K562 (cell line): ENCODE results near the gene ARHGEF12. TPM values are rescaled to one million over a fixed set of nuclear protein-coding genes. Genes with fewer than 3 reads are reported as not detected.

Experiments used
- ATAC-seq: fragments of 200-7000 bp; cut with Tn5 transposase; 3 replicates; pipeline ENCODE4 v1.9.1; 2020; ENCODE audit warnings: moderate library complexity
- BruUV-seq: library from RNA; stranded (reverse); fragments of 400-500 nt; replicated peaks from 2 replicates; lab custom pipeline; 2021; lab: Mats Ljungman, UMichigan
- CTCF ChIA-PET: fragments of 300-600 bp; formaldehyde crosslinking; extraction: SDS; loops from one replicate; lab custom pipeline; 2021; ENCODE audit warnings: low intra/inter-chr PET ratio; lab: Yijun Ruan, JAX
- POLR2A ChIA-PET: fragments of 300-600, 350-650 bp; sonication (Branson Sonifier 250); formaldehyde crosslinking; extraction: SDS; loops from one replicate; lab custom pipeline; 2021; ENCODE audit warnings: antibody characterized with exemption, inconsistent platforms; lab: Yijun Ruan, JAX
- DNase-seq, 4 experiments: peaks; one replicate each; pipeline versions ENCODE4 v3.0.0 to v3.0.0-alpha.2; 2011 to 2018; ENCODE audit warnings: low spot score in 3 of 4, mixed read lengths in 3 of 4; ENCODE audit errors: extremely low read depth in 1 of 4
- FAIRE-seq: peaks from 2 replicates; lab custom pipeline; 2011; peaks lifted over from hg19 to GRCh38; lab: Jason Lieb, UNC
- H2AFZ ChIP-seq: 2 replicates; pipeline ENCODE4 v1.6.0; 2011; ENCODE audit warnings: low read depth, low read length, control low read depth, inconsistent platforms
- H3K27ac ChIP-seq: fragments of 200-600 bp; 3 replicates; pipeline ENCODE4 v1.8.0; 2011; ENCODE audit warnings: low read depth, mild to moderate bottlenecking, control low read depth, inconsistent platforms, low read length, moderate library complexity, mixed read lengths; ENCODE audit errors: extremely low read depth
- H3K27me3 ChIP-seq, 2 experiments: fragments of 300-600 bp in 1 of 2; 2 replicates in 1 of 2; 3 replicates in 1 of 2; pipeline versions ENCODE4 v1.6.0 to v1.8.0; 2011; ENCODE audit warnings: inconsistent platforms in 2 of 2, low read length in 2 of 2, mild to moderate bottlenecking in 1 of 2, mixed read lengths in 1 of 2, moderate library complexity in 1 of 2; ENCODE audit not compliant: control insufficient read depth in 2 of 2, insufficient read depth in 2 of 2
- H3K36me3 ChIP-seq: fragments of 300-600 bp; 3 replicates; pipeline ENCODE4 v1.8.0; 2011; ENCODE audit warnings: mild to moderate bottlenecking, low read length, inconsistent platforms; ENCODE audit not compliant: control insufficient read depth, insufficient read depth
- H3K4me1 ChIP-seq, 2 experiments: fragments of 200-600 bp in 1 of 2; replicated peaks in 1 of 2; 2 replicates in 1 of 2; 3 replicates in 1 of 2; pipeline versions ENCODE4 v1.5.1 to v1.8.0; 2011; ENCODE audit warnings: inconsistent platforms in 2 of 2, low read length in 2 of 2, mild to moderate bottlenecking in 1 of 2, mixed read lengths in 1 of 2, moderate library complexity in 1 of 2; ENCODE audit not compliant: control insufficient read depth in 2 of 2, insufficient read depth in 2 of 2
- H3K4me2 ChIP-seq: 2 replicates; pipeline ENCODE4 v1.6.1; 2011; ENCODE audit warnings: low read length, control low read depth, inconsistent platforms, mixed read lengths; ENCODE audit not compliant: insufficient read depth
- H3K4me3 ChIP-seq: fragments of 200-600 bp; sonication (generic), shearing (Covaris generic); 2 replicates; pipeline ENCODE4 v1.5.1; 2016; ENCODE audit warnings: control low read depth, inconsistent platforms
- H3K79me2 ChIP-seq: fragments of 200-600 bp; 3 replicates; pipeline ENCODE4 v1.8.0; 2011; ENCODE audit warnings: low read length, inconsistent platforms; ENCODE audit not compliant: control insufficient read depth, insufficient read depth
- H3K9ac ChIP-seq, 2 experiments: 2 replicates each; pipeline versions ENCODE4 v1.6.0 to v1.6.1; 2011; ENCODE audit warnings: low read depth in 2 of 2, low read length in 2 of 2, control low read depth in 1 of 2, inconsistent platforms in 1 of 2, mild to moderate bottlenecking in 1 of 2, mixed read lengths in 1 of 2; ENCODE audit not compliant: insufficient read depth in 1 of 2
- H3K9me1 ChIP-seq: one replicate; pipeline ENCODE4 v1.6.0; 2011; ENCODE audit warnings: inconsistent platforms, mild to moderate bottlenecking, low read length, moderate library complexity; ENCODE audit not compliant: control insufficient read depth, insufficient read depth
- H3K9me3 ChIP-seq: replicated peaks from 2 replicates; pipeline ENCODE4 v1.5.1; 2011; ENCODE audit warnings: low read depth, low read length, inconsistent platforms; ENCODE audit not compliant: control insufficient read depth, insufficient read depth
- H4K20me1 ChIP-seq: replicated peaks from 2 replicates; pipeline ENCODE4 v1.6.1; 2011; ENCODE audit warnings: low read length, inconsistent platforms, mixed read lengths; ENCODE audit not compliant: control insufficient read depth, insufficient read depth
- BRF1 ChIP-seq: IDR thresholded peaks from 3 replicates; pipeline ENCODE4 v1.6.1; 2011; ENCODE audit warnings: borderline replicate concordance, mild to moderate bottlenecking; ENCODE audit not compliant: insufficient read length; ENCODE audit errors: extremely low read depth
- CBX1 ChIP-seq: sonication (generic); IDR thresholded peaks from 2 replicates; pipeline ENCODE4 v1.6.1; 2016; ENCODE audit warnings: antibody characterized with exemption, low read depth, mild to moderate bottlenecking
- HLTF ChIP-seq: fragments of 450-650 bp; IDR thresholded peaks from 2 replicates; pipeline ENCODE4 v1.6.1; 2016
- HMGN3 ChIP-seq: IDR thresholded peaks from 2 replicates; pipeline ENCODE4 v1.6.1; 2011; ENCODE audit warnings: borderline replicate concordance, low read depth, mild to moderate bottlenecking, mixed read lengths, low read length; ENCODE audit not compliant: insufficient read length; ENCODE audit errors: extremely low read depth
- KDM4B ChIP-seq, 2 experiments: fragments of 450-650 bp in 1 of 2; sonication (generic) in 1 of 2; IDR thresholded peaks; 2 replicates each; pipeline ENCODE4 v1.6.1; 2016 to 2017; ENCODE audit warnings: borderline replicate concordance in 2 of 2, antibody characterized with exemption in 1 of 2, low read depth in 1 of 2, mild to moderate bottlenecking in 1 of 2
- SP2 ChIP-seq: IDR thresholded peaks from 2 replicates; pipeline ENCODE4 v1.6.1; 2011; ENCODE audit warnings: mild to moderate bottlenecking, low read depth, low read length, moderate library complexity; ENCODE audit not compliant: poor library complexity, severe bottlenecking; ENCODE audit errors: extremely low read depth
- SREBF1 ChIP-seq: fragments of 150-350 bp; IDR thresholded peaks from 2 replicates; pipeline ENCODE4 v1.6.1; 2014; ENCODE audit warnings: antibody characterized with exemption, low read depth, low read length, borderline replicate concordance
- ZBED1 ChIP-seq: IDR thresholded peaks from 2 replicates; pipeline ENCODE4 v1.6.1; 2014
- ZBTB7A ChIP-seq: IDR thresholded peaks from 2 replicates; pipeline ENCODE4 v1.6.1; 2011; ENCODE audit warnings: low read depth, mild to moderate bottlenecking, low read length, moderate library complexity, borderline replicate concordance; ENCODE audit not compliant: control insufficient read depth
- ZC3H8 ChIP-seq: fragments of 450-650 bp; IDR thresholded peaks from 2 replicates; pipeline ENCODE4 v1.6.1; 2017
- ZKSCAN8 ChIP-seq: fragments of 200-800 bp; sonication (Bioruptor generic); IDR thresholded peaks from 2 replicates; pipeline ENCODE4 v1.6.1; 2016; ENCODE audit warnings: missing genetic modification characterization, missing compliant biosample characterization
- ZNF57 ChIP-seq: fragments of 450-650 bp; formaldehyde crosslinking; IDR thresholded peaks from 2 replicates; pipeline ENCODE4 v1.4.0; 2020; ENCODE audit warnings: mild to moderate bottlenecking, moderate library complexity
- ZNF699 ChIP-seq: fragments of 250-450 bp; sonication (Bioruptor Pico); IDR thresholded peaks from 2 replicates; pipeline ENCODE4 v1.8.0; 2021; ENCODE audit warnings: mild to moderate bottlenecking, moderate library complexity; ENCODE audit not compliant: insufficient replicate concordance
- WGBS: fragments of 100-300 bp; shearing (Covaris generic); methylation state at CpG from one replicate; pipeline ENCODE4 v1.1.6; 2016; ENCODE audit warnings: low coverage, mixed read lengths; ENCODE audit not compliant: insufficient coverage; ENCODE audit errors: missing lambda C conversion rate; 5-methylcytosine and 5-hydroxymethylcytosine counted together
- in situ Hi-C: fragments of 300-500 bp; cut with MboI; formaldehyde crosslinking; loops from 4 replicates; pipeline ENCODE4 v1.15.0; 2018; ENCODE audit warnings: inconsistent platforms, mixed read lengths
- intact Hi-C: fragments of 100-400 bp; cut with micrococcal nuclease; formaldehyde crosslinking; loops from 2 replicates; pipeline ENCODE4 v1.14.2; 2022
- polyA plus RNA-seq, 8 experiments: library from polyadenylated mRNA; depleted of rRNA in 4 of 8; stranded (reverse) in 5 of 8; unstranded in 3 of 8; fragments of >200 nt; fragmentation: Nextera tagmentation in 2 of 8; fragmentation: Illumina TruSeq in 1 of 8; extraction: Ambion mirVana in 2 of 8; extraction: Trizol in 1 of 8; gene quantifications; 2 replicates each; pipeline versions ENCODE4 v1.2.1 to v1.2.3, GENCODE V29; 2011 to 2014; ENCODE audit warnings: inconsistent platforms in 1 of 8, missing spikeins in 1 of 8
- total RNA-seq, 7 experiments: library from RNA; depleted of rRNA in 6 of 7; stranded (reverse); fragments of >200 nt in 6 of 7; fragmentation: Illumina TruSeq in 2 of 7; extraction: Trizol in 2 of 7; gene quantifications; 2 replicates each; pipeline versions ENCODE4 v1.2.1 to v1.2.3, GENCODE V29; 2011 to 2021; ENCODE audit warnings: low replicate concordance in 1 of 7
- TF ChIP-seq, protein P1 (sequence below): fragments of 450-650 bp; formaldehyde crosslinking; IDR thresholded peaks from 2 replicates; pipeline ENCODE4 v1.4.0; 2020; ENCODE audit warnings: mild to moderate bottlenecking

ARHGEF12 gene
- total and polyA plus RNA-seq, 9 of the 15 experiments (the other 6 are each of a cell fraction or from before 2014, with no cell fraction given), result 3.5 to 51.7 (median 29.5) TPM

DNA sequence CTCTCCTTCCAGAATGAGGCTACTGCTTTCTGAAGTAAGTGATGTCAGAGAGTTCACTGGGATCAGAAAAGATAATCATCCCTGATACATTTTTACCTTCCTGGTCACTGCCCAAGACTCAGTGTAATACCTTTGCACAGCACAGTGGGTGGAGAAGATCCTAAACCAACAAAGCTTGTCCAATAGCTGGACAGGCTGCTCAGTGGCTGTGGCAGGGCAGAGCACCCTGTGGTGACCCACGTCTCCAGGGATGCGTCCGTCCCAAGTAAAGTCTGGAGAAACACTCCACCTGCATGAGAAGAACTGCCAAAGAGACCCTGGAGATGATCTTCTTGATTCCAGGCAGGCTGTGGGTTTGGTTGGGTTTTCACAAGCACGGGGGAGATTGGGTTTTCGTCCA lies 42.1 kb upstream of the ARHGEF12 start:
- ChIA-PET CTCF (no interaction called here), POLR2A (interaction anchor here (0.7 to 0.9 kb wide), 2 partner anchors 9 to 65 kb away, joined by 3 to 4 read pairs; no protein-coding TSS in a partner anchor)
- Histone ChIP-seq H3K9ac (no peak overlapping the region), H4K20me1 (no peaks in the 10 kb centered on the region), H3K9me1 (no peaks in the 10 kb centered on the region), H2AFZ (no peak overlapping the region), H3K79me2 (no peaks in the 10 kb centered on the region), H3K4me3 (no peak overlapping the region), H3K4me2 (no peak overlapping the region), H3K27ac (no peak overlapping the region), H3K9me3 (no peaks in the 10 kb centered on the region), H3K36me3 (no peaks in the 10 kb centered on the region), H3K4me1 (no peaks in the 10 kb centered on the region), H3K27me3 (peaks cover 30 to 40% of the 10 kb centered on the region in 2 experiments)
- in situ Hi-C loops (no loop called here), intact Hi-C loops (no loop called here)
- ATAC-seq (no peak), DNase-seq (no peak), FAIRE-seq (no peak)
- 4% methylated on average over 5 of the region's 5 CpGs for WGBS
- no TSS peak for BruUV-seq
- no peak for TF ChIP-seq CBX1
- TF ChIP-seq SREBF1, result no peak

DNA sequence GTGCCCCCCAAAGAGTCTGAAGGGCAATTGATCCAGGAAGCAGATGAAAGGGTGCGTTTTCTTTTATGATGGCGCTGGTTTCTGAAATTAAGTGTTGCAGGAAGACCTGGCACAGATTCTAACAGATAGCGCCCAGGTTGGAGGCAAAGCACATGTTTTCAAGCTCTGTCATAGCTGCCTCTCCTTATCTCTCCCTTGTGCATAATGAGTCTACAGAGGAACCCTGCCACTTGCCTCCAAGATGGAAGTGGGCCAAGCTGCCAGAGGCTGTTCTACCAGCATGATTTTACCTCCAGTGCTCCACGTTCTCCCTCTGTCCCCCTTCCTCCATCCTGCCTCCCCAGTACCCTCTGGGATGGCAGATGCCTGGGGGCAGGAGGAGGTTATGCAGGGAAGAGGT lies 41.1 kb upstream of the ARHGEF12 start:
- no peak for DNase-seq
- in situ Hi-C loops, result no loop called here
- no peak for ATAC-seq

More for the DNA sequence above, 41.1 kb upstream of the ARHGEF12 start:
- 0% methylated on average over 4 of the region's 4 CpGs for WGBS
- Histone ChIP-seq H3K27me3 (peaks cover 34 to 48% of the 10 kb centered on the region in 2 experiments), H3K9ac (no peak overlapping the region), H3K27ac (no peak overlapping the region), H3K4me2 (no peak overlapping the region), H3K4me1 (no peaks in the 10 kb centered on the region), H3K79me2 (no peaks in the 10 kb centered on the region), H3K4me3 (no peak overlapping the region), H3K9me1 (no peaks in the 10 kb centered on the region), H3K36me3 (no peaks in the 10 kb centered on the region), H2AFZ (no peak overlapping the region), H3K9me3 (no peaks in the 10 kb centered on the region), H4K20me1 (no peaks in the 10 kb centered on the region)
- ChIA-PET CTCF (no interaction called here), POLR2A (no interaction called here)
- no TSS peak for BruUV-seq
- no peak for TF ChIP-seq ZC3H8
- no peak for TF ChIP-seq HLTF
- no peak for TF ChIP-seq ZNF699 (CRISPR knock-in tag)
- TF ChIP-seq BRF1, result no peak
- TF ChIP-seq ZBED1, result no peak
- no peak for TF ChIP-seq SP2
- no peak for TF ChIP-seq KDM4B (IDR thresholded peaks at IDR 0.05; ENCODE audit: borderline replicate concordance in 2 of 2, low read depth in 1 of 2)
- no peak for TF ChIP-seq ZNF57
- TF ChIP-seq, protein P1, sequence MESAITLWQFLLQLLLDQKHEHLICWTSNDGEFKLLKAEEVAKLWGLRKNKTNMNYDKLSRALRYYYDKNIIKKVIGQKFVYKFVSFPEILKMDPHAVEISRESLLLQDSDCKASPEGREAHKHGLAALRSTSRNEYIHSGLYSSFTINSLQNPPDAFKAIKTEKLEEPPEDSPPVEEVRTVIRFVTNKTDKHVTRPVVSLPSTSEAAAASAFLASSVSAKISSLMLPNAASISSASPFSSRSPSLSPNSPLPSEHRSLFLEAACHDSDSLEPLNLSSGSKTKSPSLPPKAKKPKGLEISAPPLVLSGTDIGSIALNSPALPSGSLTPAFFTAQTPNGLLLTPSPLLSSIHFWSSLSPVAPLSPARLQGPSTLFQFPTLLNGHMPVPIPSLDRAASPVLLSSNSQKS, result no peak
- TF ChIP-seq ZBTB7A, result no peak
- no peak for TF ChIP-seq HMGN3
- TF ChIP-seq ZKSCAN8, result no peak
- intact Hi-C loops, result no loop called here
- no peak for FAIRE-seq
